ENCODE results near the gene HNRNPUL1.

Gene HNRNPUL1

DNA sequence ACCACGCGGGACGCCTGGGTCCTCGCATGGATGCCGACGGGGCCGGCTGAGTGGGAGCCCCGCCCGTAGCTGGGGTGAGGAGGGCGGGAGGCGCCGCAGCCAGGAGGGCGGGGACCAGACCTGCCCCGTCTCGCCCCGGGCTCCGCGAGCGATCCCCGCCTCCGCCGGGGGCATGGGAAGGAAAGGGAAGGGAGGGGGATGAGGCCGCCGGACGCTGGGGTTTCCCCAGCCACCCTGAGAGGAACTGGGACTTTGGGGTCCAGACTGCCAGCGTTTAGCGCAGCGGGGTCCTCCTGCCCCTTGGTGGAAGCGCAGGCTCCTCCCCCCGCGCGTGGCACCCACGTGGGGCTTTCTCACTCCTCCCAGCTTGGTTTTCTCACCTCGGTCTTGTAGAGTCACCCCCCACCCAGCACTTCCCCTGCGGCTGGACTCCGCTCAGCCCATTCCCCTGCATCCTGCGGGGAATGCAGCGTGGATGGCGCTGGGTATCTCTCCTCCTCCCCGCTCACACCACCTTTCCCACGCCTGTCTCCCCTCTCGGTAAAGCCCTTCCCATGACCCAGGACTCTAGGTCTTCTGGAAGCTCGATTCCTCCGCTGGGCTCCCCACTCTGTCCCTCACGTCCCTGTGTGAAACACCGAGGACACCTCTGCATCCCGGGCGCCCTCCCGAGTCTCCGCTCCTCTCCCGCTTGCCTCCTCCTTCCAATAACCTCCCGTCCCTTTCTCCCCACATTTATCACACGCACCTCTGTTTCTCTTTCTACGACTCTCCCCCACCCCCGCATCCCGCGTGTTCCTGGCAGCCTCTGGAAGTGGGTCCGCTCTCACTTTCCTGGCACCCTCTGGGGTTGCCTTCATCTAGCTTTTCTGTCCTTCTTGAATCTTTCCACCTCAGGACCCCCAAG is 87.4 kb downstream of the HNRNPUL1 start:
- peak overlapping the region; percentile 89 for H3K4me3 ChIP-seq (ENCODE audit: control insufficient read depth, low read depth, low read length)
- TF ChIP-seq, protein P1, sequence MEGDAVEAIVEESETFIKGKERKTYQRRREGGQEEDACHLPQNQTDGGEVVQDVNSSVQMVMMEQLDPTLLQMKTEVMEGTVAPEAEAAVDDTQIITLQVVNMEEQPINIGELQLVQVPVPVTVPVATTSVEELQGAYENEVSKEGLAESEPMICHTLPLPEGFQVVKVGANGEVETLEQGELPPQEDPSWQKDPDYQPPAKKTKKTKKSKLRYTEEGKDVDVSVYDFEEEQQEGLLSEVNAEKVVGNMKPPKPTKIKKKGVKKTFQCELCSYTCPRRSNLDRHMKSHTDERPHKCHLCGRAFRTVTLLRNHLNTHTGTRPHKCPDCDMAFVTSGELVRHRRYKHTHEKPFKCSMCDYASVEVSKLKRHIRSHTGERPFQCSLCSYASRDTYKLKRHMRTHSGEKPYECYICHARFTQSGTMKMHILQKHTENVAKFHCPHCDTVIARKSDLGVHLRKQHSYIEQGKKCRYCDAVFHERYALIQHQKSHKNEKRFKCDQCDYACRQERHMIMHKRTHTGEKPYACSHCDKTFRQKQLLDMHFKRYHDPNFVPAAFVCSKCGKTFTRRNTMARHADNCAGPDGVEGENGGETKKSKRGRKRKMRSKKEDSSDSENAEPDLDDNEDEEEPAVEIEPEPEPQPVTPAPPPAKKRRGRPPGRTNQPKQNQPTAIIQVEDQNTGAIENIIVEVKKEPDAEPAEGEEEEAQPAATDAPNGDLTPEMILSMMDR (conservative IDR thresholded peaks at IDR 0.05; ENCODE audit: control insufficient read depth, insufficient read depth, low read depth, low read length): no peak
- peak; percentile 58 for DNase-seq (ENCODE audit: low read depth)

DNA sequence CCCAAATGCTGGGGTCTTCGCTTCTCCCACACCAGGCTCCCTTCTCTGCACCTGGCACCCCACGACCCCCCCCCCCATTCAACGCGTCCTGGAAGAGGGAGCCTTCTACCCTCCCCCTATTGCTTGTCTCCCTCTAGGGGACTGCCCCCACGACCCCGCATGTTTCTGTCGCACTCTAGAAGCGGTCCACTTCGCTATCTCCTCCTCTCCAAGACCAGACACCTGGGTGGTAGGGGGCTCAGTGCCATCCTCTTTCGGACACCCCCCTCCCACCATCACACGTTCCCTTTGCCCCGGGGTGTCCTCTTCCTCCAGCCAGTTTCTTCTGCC is 88.1 kb downstream of the HNRNPUL1 start:
- no peak for DNase-seq (ENCODE audit: low read depth)
- TF ChIP-seq, protein P1 (conservative IDR thresholded peaks at IDR 0.05; ENCODE audit: control insufficient read depth, insufficient read depth, low read depth, low read length): no peak
- peak overlapping the region; percentile 89 for H3K4me3 ChIP-seq (ENCODE audit: control insufficient read depth, low read depth, low read length)

DNA sequence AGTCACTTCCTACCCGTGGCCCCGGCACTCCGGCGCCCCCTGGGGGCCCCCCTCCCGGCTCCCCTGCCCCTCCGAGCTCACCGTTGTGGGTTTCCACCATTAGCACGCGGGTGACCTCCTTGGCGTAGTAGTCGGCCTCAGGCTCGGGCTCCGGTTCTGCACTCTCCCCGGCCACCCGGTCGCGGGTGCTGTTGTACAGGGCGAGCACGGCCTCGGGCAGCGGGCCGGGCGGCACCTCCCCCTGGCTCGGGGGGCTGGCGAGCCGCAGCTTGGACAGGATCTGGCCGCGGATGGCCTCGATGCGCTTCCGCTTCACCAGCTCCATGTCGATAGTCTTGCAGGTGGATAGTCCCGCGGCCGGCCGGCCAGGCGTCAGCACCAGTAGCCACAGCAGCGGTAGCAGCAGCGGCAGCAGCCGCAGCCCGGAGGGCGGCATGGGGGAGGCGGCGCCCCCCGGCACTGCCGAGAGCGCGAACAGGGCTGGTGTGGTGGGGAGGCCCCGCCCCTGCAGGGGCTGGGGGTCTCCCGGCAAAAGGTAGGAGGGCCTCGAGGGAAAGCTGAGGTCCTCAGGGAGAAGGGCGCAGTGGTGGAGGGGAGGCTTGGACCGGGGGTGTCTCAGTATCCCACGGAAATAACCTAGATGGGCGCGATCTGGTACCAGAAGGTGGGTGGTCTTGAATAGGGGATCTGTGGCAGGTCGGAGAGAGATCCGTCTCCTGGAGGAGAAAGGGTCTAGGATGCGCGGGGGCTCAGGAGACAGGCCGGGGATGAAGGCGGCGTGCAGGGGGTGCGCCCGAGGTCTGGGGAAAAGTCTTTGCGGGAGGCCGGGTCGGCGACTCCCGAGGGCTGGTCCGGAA is 88.7 kb downstream of the HNRNPUL1 start:
- TF ChIP-seq, protein P1 (conservative IDR thresholded peaks at IDR 0.05; ENCODE audit: control insufficient read depth, insufficient read depth, low read depth, low read length): peak; percentile 35
- H3K4me3 ChIP-seq (ENCODE audit: control insufficient read depth, low read depth, low read length): peak overlapping the region; percentile 89
- DNase-seq (ENCODE audit: low read depth): peak; percentile 51

DNA sequence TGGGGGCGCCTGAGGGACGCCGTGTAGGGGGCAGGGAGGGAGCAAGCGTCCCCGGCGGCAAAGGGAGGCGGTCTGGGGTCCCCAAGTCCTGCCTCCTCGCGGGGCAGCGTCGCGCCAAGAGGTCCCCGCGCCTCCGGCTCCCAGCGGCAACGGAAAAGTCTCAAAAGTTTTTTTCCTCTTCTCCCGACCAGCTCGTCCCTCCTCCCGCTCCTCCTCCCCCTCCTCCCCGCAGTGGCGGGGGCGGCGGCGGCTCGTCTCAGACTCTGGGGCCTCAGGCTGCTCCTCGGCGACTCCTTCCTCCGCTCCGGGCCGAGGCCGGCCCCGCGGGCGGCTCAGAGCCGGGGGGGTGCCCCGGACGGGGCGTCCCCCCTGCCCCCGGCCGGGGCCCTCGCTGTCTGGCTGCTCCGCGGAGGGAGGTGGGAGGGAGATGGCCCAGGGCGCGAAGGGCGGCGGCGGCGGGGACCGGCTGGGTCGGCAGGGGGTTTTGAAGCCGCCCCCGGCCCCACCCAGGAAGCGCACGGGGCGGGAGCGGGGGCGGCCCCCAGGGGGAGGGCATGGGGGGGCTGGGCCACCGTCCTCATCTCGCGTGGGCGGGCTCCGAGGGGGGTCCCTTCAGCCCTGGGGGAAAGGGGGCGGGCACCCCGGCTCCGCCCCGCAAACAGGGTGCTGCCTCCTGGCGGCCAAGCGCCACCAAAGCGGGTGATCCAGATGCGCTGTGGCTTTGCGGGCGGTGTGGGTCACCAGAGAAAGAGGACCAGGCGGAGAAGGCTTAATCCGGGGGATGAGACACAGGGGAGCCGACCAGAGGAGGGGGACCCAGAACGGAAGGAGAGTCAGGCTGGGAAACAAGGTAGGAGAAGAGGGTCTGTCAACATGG is 89.5 kb downstream of the HNRNPUL1 start, which contains the start of gene TGFB1:
TSS of gene TGFB1 (minus strand) at position 457 of the 877 bp plus-strand sequence. CDS start 878 bp downstream, outside the sequence.
- H3K4me3 ChIP-seq (ENCODE audit: control insufficient read depth, low read depth, low read length): peak within 1 kb of the TSS; percentile 89
- peak; percentile 81 for DNase-seq (ENCODE audit: low read depth)
- TF ChIP-seq, protein P1 (conservative IDR thresholded peaks at IDR 0.05; ENCODE audit: control insufficient read depth, insufficient read depth, low read depth, low read length): peak; percentile 73

DNA sequence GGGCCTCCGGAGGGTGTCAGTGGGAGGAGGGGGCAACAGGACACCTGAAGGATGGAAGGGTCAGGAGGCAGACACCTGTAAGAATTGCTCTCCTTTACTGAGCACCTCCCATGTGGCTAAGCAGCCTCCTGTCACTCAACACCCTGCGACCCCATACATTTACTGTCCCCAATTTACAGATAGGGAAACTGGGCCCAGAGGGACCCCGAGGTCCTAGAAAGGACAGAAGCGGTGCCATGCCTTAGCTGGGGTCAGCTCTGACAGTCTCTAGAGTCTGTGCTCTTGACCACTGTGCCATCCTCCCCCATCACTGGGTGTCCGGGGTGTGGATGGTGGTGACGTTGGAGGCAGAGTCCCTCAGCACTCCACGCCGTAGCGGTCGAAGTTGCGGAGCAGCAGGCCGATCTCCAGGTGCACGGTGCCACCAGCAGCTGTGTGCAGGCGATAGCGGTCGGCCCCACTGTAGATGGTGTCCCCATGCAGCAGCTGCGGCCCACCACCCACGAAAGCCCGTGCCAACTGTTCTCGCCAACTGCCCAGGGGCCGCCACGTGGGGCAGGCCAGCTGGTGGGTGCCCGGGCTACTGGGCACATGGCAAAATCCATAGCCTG is 90.3 kb downstream of the HNRNPUL1 start:
- DNase-seq (ENCODE audit: low read depth): no peak
- peak overlapping the region; percentile 89 for H3K4me3 ChIP-seq (ENCODE audit: control insufficient read depth, low read depth, low read length)
- TF ChIP-seq, protein P1 (conservative IDR thresholded peaks at IDR 0.05; ENCODE audit: control insufficient read depth, insufficient read depth, low read depth, low read length): no peak

Measured in fibroblast of mammary gland (primary cell).